Fibroblast of lung (primary cell): ENCODE measurements around the gene FRMD1. TPM values are rescaled to one million over a fixed set of nuclear protein-coding genes. Genes with fewer than 3 reads are reported as not detected.

Experiments
- DNase-seq, 2 donors: peaks; one replicate each; pipeline versions ENCODE4 v3.0.0 to v3.0.0-alpha.2; 2010; ENCODE audit warnings: low read depth in 2 of 2
- H2AFZ ChIP-seq: 2 replicates; pipeline ENCODE4 v1.5.1; 2012; ENCODE audit warnings: low read length, control low read depth, inconsistent platforms
- H3K27ac ChIP-seq: 2 replicates; pipeline ENCODE4 v1.5.1; 2011; ENCODE audit warnings: low read length, control low read depth; ENCODE audit not compliant: insufficient read depth
- H3K27me3 ChIP-seq: 2 replicates; pipeline ENCODE4 v1.5.1; 2011; ENCODE audit warnings: mild to moderate bottlenecking, low read length; ENCODE audit not compliant: control insufficient read depth, insufficient read depth
- H3K36me3 ChIP-seq: 2 replicates; pipeline ENCODE4 v1.5.1; 2011; ENCODE audit warnings: low read length; ENCODE audit not compliant: control insufficient read depth, insufficient read depth
- H3K4me1 ChIP-seq: 2 replicates; pipeline ENCODE4 v1.5.1; 2011; ENCODE audit warnings: low read length; ENCODE audit not compliant: control insufficient read depth, insufficient read depth; ENCODE audit errors: extremely low read depth
- H3K4me2 ChIP-seq: 2 replicates; pipeline ENCODE4 v1.5.1; 2011; ENCODE audit warnings: low read length, control low read depth; ENCODE audit not compliant: insufficient read depth; ENCODE audit errors: extremely low read depth
- H3K4me3 ChIP-seq, 4 experiments: fragments of 200-600 bp in 1 of 4; sonication (generic) in 1 of 4; replicated peaks in 1 of 4; 2 replicates each; pipeline ENCODE4 v1.5.1; 2011 to 2016; ENCODE audit warnings: low read length in 4 of 4, low read depth in 3 of 4, mild to moderate bottlenecking in 3 of 4, control low read depth in 2 of 4, inconsistent platforms in 1 of 4, mixed read lengths in 1 of 4; ENCODE audit not compliant: insufficient read depth in 1 of 4; ENCODE audit errors: control extremely low read depth in 1 of 4
- H3K79me2 ChIP-seq: 2 replicates; pipeline ENCODE4 v1.5.1; 2012; ENCODE audit warnings: mild to moderate bottlenecking, low read length, inconsistent platforms; ENCODE audit not compliant: control insufficient read depth, insufficient read depth
- H3K9ac ChIP-seq: 2 replicates; pipeline ENCODE4 v1.5.1; 2011; ENCODE audit warnings: mild to moderate bottlenecking, low read length, control low read depth; ENCODE audit not compliant: insufficient read depth
- H3K9me3 ChIP-seq: 2 replicates; pipeline ENCODE4 v1.5.1; 2012; ENCODE audit warnings: low read depth, low read length; ENCODE audit not compliant: control insufficient read depth, insufficient read depth
- H4K20me1 ChIP-seq: 2 replicates; pipeline ENCODE4 v1.5.1; 2011; ENCODE audit warnings: low read length; ENCODE audit not compliant: control insufficient read depth, insufficient read depth; ENCODE audit errors: extremely low read depth
- CTCF ChIP-seq, 2 donors: IDR thresholded peaks in 1 of 2; conservative IDR thresholded peaks in 1 of 2; 1 replicate in 1 of 2; 2 replicates in 1 of 2; pipeline ENCODE4 v1.5.1; 2011 to 2012; ENCODE audit warnings: low read length in 2 of 2, control low read depth in 1 of 2, inconsistent platforms in 1 of 2, low read depth in 1 of 2, mild to moderate bottlenecking in 1 of 2
- EZH2 ChIP-seq: IDR thresholded peaks from 2 replicates; pipeline ENCODE4 v1.5.1; 2012; ENCODE audit warnings: low read length, control low read depth, mild to moderate bottlenecking; ENCODE audit errors: missing control alignments
- polyA plus RNA-seq, 2 donors: library from polyadenylated mRNA; depleted of rRNA in 1 of 2; stranded (reverse) in 1 of 2; unstranded in 1 of 2; fragments of >200 nt; gene quantifications; 2 replicates each; pipeline ENCODE4 v1.2.1, GENCODE V29; 2011 to 2012; ENCODE audit warnings: missing spikeins in 1 of 2
- total RNA-seq: library from RNA; depleted of rRNA; stranded (reverse); fragments of >200 nt; gene quantifications from 2 replicates; pipeline ENCODE4 v1.2.1, GENCODE V29; 2014

FRMD1 gene
- total and polyA plus RNA-seq, 2 donors (not counting 1 experiment from before 2014, with no cell fraction given), result not detected

GRCh38 chr6:168070804-168071203 lies 8.2 kb downstream of the FRMD1 start:
- no peak for TF ChIP-seq EZH2
- TF ChIP-seq CTCF (conservative IDR thresholded peaks at IDR 0.05 in 1 of 2, IDR thresholded peaks at IDR 0.05 in 1 of 2; ENCODE audit: low read depth in 1 of 2, low read length in 2 of 2), result no peak
- no peak overlapping the region for H2AFZ ChIP-seq
- no peak for DNase-seq
- H3K27ac ChIP-seq, result no peak overlapping the region
- H3K79me2 ChIP-seq, result no peaks in the 10 kb centered on the region
- H3K9ac ChIP-seq, result no peak overlapping the region
- no peaks in the 10 kb centered on the region for H3K27me3 ChIP-seq
- H3K4me3 ChIP-seq, result no peak overlapping the region
- no peaks in the 10 kb centered on the region for H4K20me1 ChIP-seq
- H3K4me1 ChIP-seq, result no peaks in the 10 kb centered on the region
- no peak overlapping the region for H3K4me2 ChIP-seq
- no peaks in the 10 kb centered on the region for H3K36me3 ChIP-seq
- H3K9me3 ChIP-seq, result peaks cover 6% of the 10 kb centered on the region

- no peak for TF ChIP-seq CTCF (conservative IDR thresholded peaks at IDR 0.05 in 1 of 2, IDR thresholded peaks at IDR 0.05 in 1 of 2; ENCODE audit: low read depth in 1 of 2, low read length in 2 of 2)
- no peak for TF ChIP-seq EZH2
Observed at GRCh38 chr6:168067081-168067759, 11.8 kb downstream of the FRMD1 start.

GRCh38 chr6:168064226-168064807 lies 14.7 kb downstream of the FRMD1 start:
- Histone ChIP-seq H3K9ac (no peak overlapping the region), H3K4me2 (no peak overlapping the region), H3K4me1 (no peaks in the 10 kb centered on the region), H3K27ac (no peak overlapping the region), H3K27me3 (no peaks in the 10 kb centered on the region), H3K36me3 (no peaks in the 10 kb centered on the region), H3K79me2 (no peaks in the 10 kb centered on the region), H2AFZ (no peak overlapping the region), H4K20me1 (no peaks in the 10 kb centered on the region), H3K4me3 (no peak overlapping the region), H3K9me3 (no peaks in the 10 kb centered on the region)
- TF ChIP-seq CTCF (conservative IDR thresholded peaks at IDR 0.05 in 1 of 2, IDR thresholded peaks at IDR 0.05 in 1 of 2; ENCODE audit: low read depth in 1 of 2, low read length in 2 of 2) (no peak), EZH2 (no peak)
- DNase-seq, result no peak

More at GRCh38 chr6:168067081-168067759, 11.8 kb downstream of the FRMD1 start:
- DNase-seq, result no peak
- Histone ChIP-seq H3K9me3 (no peaks in the 10 kb centered on the region), H3K36me3 (no peaks in the 10 kb centered on the region), H3K4me2 (no peak overlapping the region), H3K4me1 (no peaks in the 10 kb centered on the region), H3K9ac (no peak overlapping the region), H3K4me3 (no peak overlapping the region), H3K79me2 (no peaks in the 10 kb centered on the region), H3K27ac (no peak overlapping the region), H2AFZ (no peak overlapping the region), H3K27me3 (no peaks in the 10 kb centered on the region), H4K20me1 (no peaks in the 10 kb centered on the region)
